ENCODE data around the gene RPL10.
A peak's percentile ranks its signal among the peaks of the same experiment; 100 is the strongest.
"Not testable (repeated sequence)": the region's sequence is repeated elsewhere in the genome, so short reads cannot be mapped to it uniquely, and the experiment has no call there.

The RPL10 gene

GRCh38 chrX:154399527-154400368, 1.6 kb downstream of the RPL10 start:
- DNase-seq (ENCODE audit: insufficient read length, low spot score), result no peak
- no peak for FAIRE-seq

- FAIRE-seq; DNase-seq (ENCODE audit: insufficient read length, low spot score): not testable (repeated sequence)
Observed at GRCh38 chrX:154400369-154400817, 2.2 kb downstream of the RPL10 start.

- FAIRE-seq, result no peak
- no peak for DNase-seq (ENCODE audit: insufficient read length, low spot score)
Observed at GRCh38 chrX:154401045-154401799, 3.0 kb downstream of the RPL10 start.

GRCh38 chrX:154401918-154402621, 3.9 kb downstream of the RPL10 start:
- no peak for DNase-seq (ENCODE audit: insufficient read length, low spot score)

GRCh38 chrX:154402622-154403127, 4.5 kb downstream of the RPL10 start:
- FAIRE-seq, result no peak
- no peak for DNase-seq (ENCODE audit: insufficient read length, low spot score)

More at GRCh38 chrX:154401918-154402621, 3.9 kb downstream of the RPL10 start:
- FAIRE-seq, result no peak

GRCh38 chrX:154403192-154403591, 5.0 kb downstream of the RPL10 start:
- no peak for FAIRE-seq
- no peak for DNase-seq (ENCODE audit: insufficient read length, low spot score)

- FAIRE-seq, result no peak
- DNase-seq (ENCODE audit: insufficient read length, low spot score), result no peak
Observed at GRCh38 chrX:154403858-154404257, 5.7 kb downstream of the RPL10 start.

- FAIRE-seq (no peak), DNase-seq (ENCODE audit: insufficient read length, low spot score) (no peak)
Observed at GRCh38 chrX:154404625-154405192, 6.5 kb downstream of the RPL10 start.

GRCh38 chrX:154408659-154409221, 10.6 kb downstream of the RPL10 start:
- FAIRE-seq (no peak), DNase-seq (ENCODE audit: insufficient read length, low spot score) (no peak)

GRCh38 chrX:154409222-154409871, 11.2 kb downstream of the RPL10 start, which contains the start of gene DNASE1L1:
DNASE1L1 (minus strand) TSS chrX:154409254; CDS start chrX:154405568, 3,686 bp downstream.
- peak; percentile 59 for FAIRE-seq
- DNase-seq (ENCODE audit: insufficient read length, low spot score), result peak; percentile 76

- FAIRE-seq (no peak), DNase-seq (ENCODE audit: insufficient read length, low spot score) (peak; percentile 45)
Observed at GRCh38 chrX:154411981-154412340, 13.8 kb downstream of the RPL10 start.

GRCh38 chrX:154412468-154412867, 14.3 kb downstream of the RPL10 start:
- DNase-seq (ENCODE audit: insufficient read length, low spot score), result no peak
- FAIRE-seq, result no peak

- DNase-seq (ENCODE audit: insufficient read length, low spot score) (no peak), FAIRE-seq (no peak)
Observed at GRCh38 chrX:154413142-154413541, 15.0 kb downstream of the RPL10 start.

- FAIRE-seq, result no peak
- no peak for DNase-seq (ENCODE audit: insufficient read length, low spot score)
Observed at GRCh38 chrX:154417157-154417556, 19.0 kb downstream of the RPL10 start.

- FAIRE-seq (no peak), DNase-seq (ENCODE audit: insufficient read length, low spot score) (no peak)
Observed at GRCh38 chrX:154419189-154419588, 21.0 kb downstream of the RPL10 start.

GRCh38 chrX:154419688-154420401, 21.7 kb downstream of the RPL10 start:
- DNase-seq (ENCODE audit: insufficient read length, low spot score) (no peak), FAIRE-seq (no peak)

- FAIRE-seq, result no peak
Observed at GRCh38 chrX:154420402-154420756, 22.2 kb downstream of the RPL10 start.

GRCh38 chrX:154426916-154427770, 29.0 kb downstream of the RPL10 start:
- FAIRE-seq (no peak), DNase-seq (ENCODE audit: insufficient read length, low spot score) (no peak)

More at GRCh38 chrX:154420402-154420756, 22.2 kb downstream of the RPL10 start:
- no peak for DNase-seq (ENCODE audit: insufficient read length, low spot score)

All from HTR-8/SVneo (cell line).